GM18502 (cell line): ENCODE measurements around the gene PEAK1.

Experiments
- ATAC-seq: cut with Tn5 transposase; IDR thresholded peaks from one replicate; pipeline ENCODE4 v1.9.1; 2021; ENCODE audit warnings: mild to moderate bottlenecking; ENCODE audit not compliant: unreplicated experiment, poor library complexity

The PEAK1 gene

GRCh38 chr15:77243716-77244401 lies 176.0 kb downstream of the PEAK1 start:
- no peak for ATAC-seq

- no peak for ATAC-seq
Measured at GRCh38 chr15:77243135-77243534, 176.8 kb downstream of the PEAK1 start.

GRCh38 chr15:77239882-77240608 lies 179.9 kb downstream of the PEAK1 start:
- no peak for ATAC-seq

GRCh38 chr15:77235566-77235965 lies 184.3 kb downstream of the PEAK1 start:
- no peak for ATAC-seq

GRCh38 chr15:77228828-77229227 lies 191.1 kb downstream of the PEAK1 start:
- no peak for ATAC-seq

GRCh38 chr15:77226652-77227051 lies 193.3 kb downstream of the PEAK1 start:
- no peak for ATAC-seq

GRCh38 chr15:77225646-77226045 lies 194.3 kb downstream of the PEAK1 start:
- ATAC-seq = no peak

- no peak for ATAC-seq
Measured at GRCh38 chr15:77225088-77225487, 194.8 kb downstream of the PEAK1 start.

GRCh38 chr15:77224352-77224751 lies 195.6 kb downstream of the PEAK1 start:
- no peak for ATAC-seq

GRCh38 chr15:77221708-77222107 lies 198.2 kb downstream of the PEAK1 start:
- no peak for ATAC-seq

GRCh38 chr15:77221174-77221573 lies 198.7 kb downstream of the PEAK1 start:
- ATAC-seq = no peak

- ATAC-seq = no peak
Measured at GRCh38 chr15:77219841-77220240, 200.1 kb downstream of the PEAK1 start.

GRCh38 chr15:77209221-77209620 lies 210.7 kb downstream of the PEAK1 start:
- no peak for ATAC-seq

GRCh38 chr15:77208241-77208640 lies 211.7 kb downstream of the PEAK1 start:
- ATAC-seq = no peak

GRCh38 chr15:77201665-77202064 lies 218.2 kb downstream of the PEAK1 start:
- no peak for ATAC-seq

GRCh38 chr15:77196381-77196780 lies 223.5 kb downstream of the PEAK1 start:
- ATAC-seq = no peak

GRCh38 chr15:77195586-77195985 lies 224.3 kb downstream of the PEAK1 start:
- no peak for ATAC-seq

GRCh38 chr15:77192451-77192850 lies 227.5 kb downstream of the PEAK1 start:
- no peak for ATAC-seq

GRCh38 chr15:77191230-77191834 lies 228.6 kb downstream of the PEAK1 start:
- no peak for ATAC-seq

- ATAC-seq = peak; percentile 54
Measured at GRCh38 chr15:77187751-77188464, 232.0 kb downstream of the PEAK1 start.

- ATAC-seq = no peak
Measured at GRCh38 chr15:77186594-77187011, 233.3 kb downstream of the PEAK1 start.
